Measurements from ENCODE around the gene THEMIS.

- no peak for TF ChIP-seq CTCF (conservative IDR thresholded peaks at IDR 0.05; ENCODE audit: low read depth, low read length)
- no peak for TF ChIP-seq EZH2 (IDR thresholded peaks at IDR 0.05; ENCODE audit: borderline replicate concordance, low read depth, low read length, poor library complexity, severe bottlenecking)
Observed at GRCh38 chr6:127868338-127868737, 32.5 kb downstream of the THEMIS start.

Data from A673 (cell line).